ENCODE results near the gene NPR2. TPM values are rescaled to one million over a fixed set of nuclear protein-coding genes. Genes with fewer than 3 reads are reported as not detected.

Gene NPR2
- polyA plus RNA-seq, 3 donors = 0.48 TPM; not detected in 2

DNA sequence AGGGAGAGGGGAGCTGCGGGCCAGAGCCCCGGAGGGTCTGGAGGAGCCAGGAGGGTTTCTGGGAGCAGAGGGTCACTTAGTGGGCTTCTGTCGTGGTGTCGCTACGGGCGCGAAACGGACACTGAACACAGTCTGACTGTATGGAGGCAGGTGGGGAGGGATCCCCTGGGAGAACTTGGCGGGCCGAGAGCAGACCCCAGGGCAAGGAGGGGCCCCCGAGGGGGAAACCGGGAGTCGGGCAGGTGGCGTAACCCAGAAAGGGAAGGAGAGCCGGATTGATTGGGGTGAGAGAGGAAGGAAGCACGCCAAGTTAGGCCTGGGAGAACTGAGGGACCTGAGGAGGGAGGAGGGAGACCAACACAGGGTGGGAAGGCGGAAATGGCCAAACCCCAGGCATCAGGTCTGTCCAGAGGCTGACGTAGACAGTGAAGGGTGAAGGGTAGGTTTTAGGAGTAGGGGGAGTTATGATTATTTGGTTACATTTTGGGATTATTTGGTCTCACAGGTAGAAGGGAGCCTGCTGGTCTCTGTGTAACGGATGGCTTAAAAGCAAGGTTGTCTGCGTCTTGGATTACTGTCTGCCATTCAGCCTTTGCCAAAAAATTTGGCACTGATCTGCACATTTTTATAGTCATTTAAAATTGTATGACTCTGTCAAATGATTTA lies 34.0 kb upstream of the NPR2 start:
- Mint-ChIP-seq H3K9me3 (peaks cover 0 to 3% (median 0%) of the 10 kb centered on the region in 7 donors), H3K4me1 (peaks cover 39% of the 10 kb centered on the region), H3K36me3 (peaks cover 24 to 31% of the 10 kb centered on the region in 2 donors), H3K4me3 (peak overlapping the region; percentile 88 to 95), H3K27me3 (ENCODE audit: low read depth in 3 of 3) (peaks cover 1 to 4% (median 2%) of the 10 kb centered on the region in 3 donors), H3K27ac (peak overlapping the region in 6 of 7 donors; percentile 43 to 76 (median 68))
- peak overlapping the region; percentile 85 for H3K4me2 ChIP-seq (replicated peaks; ENCODE audit: extremely low read depth, low read length, poor library complexity, severe bottlenecking)
- no peaks in the 10 kb centered on the region for H3K27me3 ChIP-seq (ENCODE audit: control insufficient read depth in 2 of 2, insufficient read depth in 2 of 2, low read length in 2 of 2)
- no peaks in the 10 kb centered on the region for H3K9me3 ChIP-seq (replicated peaks in 1 of 2; ENCODE audit: control insufficient read depth in 1 of 2, insufficient read depth in 1 of 2, low read length in 2 of 2)
- peak overlapping the region; percentile 40 to 79 (median 47) for H3K4me3 ChIP-seq (replicated peaks in 1 of 3; ENCODE audit: low read depth in 2 of 3, low read length in 3 of 3)
- H3K79me2 ChIP-seq (ENCODE audit: insufficient read depth, low read length) = no peaks in the 10 kb centered on the region
- H3K27ac ChIP-seq (ENCODE audit: low read depth in 1 of 2, low read length in 2 of 2) = no peak overlapping the region
- WGBS (ENCODE audit: insufficient coverage) = 2% methylated on average over 17 of the region's 20 CpGs
- TF ChIP-seq, protein P1, sequence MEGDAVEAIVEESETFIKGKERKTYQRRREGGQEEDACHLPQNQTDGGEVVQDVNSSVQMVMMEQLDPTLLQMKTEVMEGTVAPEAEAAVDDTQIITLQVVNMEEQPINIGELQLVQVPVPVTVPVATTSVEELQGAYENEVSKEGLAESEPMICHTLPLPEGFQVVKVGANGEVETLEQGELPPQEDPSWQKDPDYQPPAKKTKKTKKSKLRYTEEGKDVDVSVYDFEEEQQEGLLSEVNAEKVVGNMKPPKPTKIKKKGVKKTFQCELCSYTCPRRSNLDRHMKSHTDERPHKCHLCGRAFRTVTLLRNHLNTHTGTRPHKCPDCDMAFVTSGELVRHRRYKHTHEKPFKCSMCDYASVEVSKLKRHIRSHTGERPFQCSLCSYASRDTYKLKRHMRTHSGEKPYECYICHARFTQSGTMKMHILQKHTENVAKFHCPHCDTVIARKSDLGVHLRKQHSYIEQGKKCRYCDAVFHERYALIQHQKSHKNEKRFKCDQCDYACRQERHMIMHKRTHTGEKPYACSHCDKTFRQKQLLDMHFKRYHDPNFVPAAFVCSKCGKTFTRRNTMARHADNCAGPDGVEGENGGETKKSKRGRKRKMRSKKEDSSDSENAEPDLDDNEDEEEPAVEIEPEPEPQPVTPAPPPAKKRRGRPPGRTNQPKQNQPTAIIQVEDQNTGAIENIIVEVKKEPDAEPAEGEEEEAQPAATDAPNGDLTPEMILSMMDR (IDR thresholded peaks at IDR 0.05) = no peak
- H4K20me1 ChIP-seq (ENCODE audit: insufficient read depth, low read length) = no peaks in the 10 kb centered on the region
- peaks cover 18 to 29% of the 10 kb centered on the region in 2 donors for H3K36me3 ChIP-seq (replicated peaks in 1 of 2; ENCODE audit: control insufficient read depth in 1 of 2, insufficient read depth in 2 of 2, low read length in 2 of 2)
- H3K4me1 ChIP-seq (ENCODE audit: control insufficient read depth in 1 of 2, insufficient read depth in 2 of 2, low read length in 2 of 2) = peaks cover 24 to 31% of the 10 kb centered on the region in 2 donors
- H3K9ac ChIP-seq (ENCODE audit: insufficient read depth, low read length, poor library complexity, severe bottlenecking) = peak overlapping the region; percentile 50
- peak in 2 of 3 donors; percentile 38 for DNase-seq
- peak overlapping the region; percentile 72 for H2AFZ ChIP-seq (ENCODE audit: insufficient read depth, low read depth, low read length, poor library complexity, severe bottlenecking)
- intact Hi-C loops (cut with micrococcal nuclease) = no loop called here

DNA sequence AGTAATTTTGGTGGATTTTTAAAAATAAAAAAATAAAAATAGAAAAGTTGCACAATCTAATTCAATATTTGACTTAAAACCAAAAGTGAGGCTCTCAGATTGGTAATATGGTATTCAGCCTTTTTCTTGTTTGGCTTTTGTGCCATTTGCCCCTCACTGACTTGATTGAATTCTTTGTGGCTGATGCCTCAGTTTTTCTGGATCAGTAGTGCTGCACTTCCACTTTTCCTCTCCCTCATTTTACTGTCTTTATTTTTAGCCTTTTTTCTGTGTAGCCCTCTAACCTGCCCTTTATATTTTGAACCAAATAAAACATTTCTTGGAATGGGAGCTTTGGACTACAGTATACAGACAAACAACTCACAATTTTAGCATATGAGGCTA lies 33.5 kb upstream of the NPR2 start:
- no peaks in the 10 kb centered on the region for H3K27me3 ChIP-seq (ENCODE audit: control insufficient read depth in 2 of 2, insufficient read depth in 2 of 2, low read length in 2 of 2)
- intact Hi-C loops (cut with micrococcal nuclease) = no loop called here
- no peak overlapping the region for H3K4me3 ChIP-seq (replicated peaks in 1 of 3; ENCODE audit: low read depth in 2 of 3, low read length in 3 of 3)
- no peaks in the 10 kb centered on the region for H3K79me2 ChIP-seq (ENCODE audit: insufficient read depth, low read length)
- no peak overlapping the region for H3K9ac ChIP-seq (ENCODE audit: insufficient read depth, low read length, poor library complexity, severe bottlenecking)
- H3K27me3 Mint-ChIP-seq (ENCODE audit: low read depth in 3 of 3) = peaks cover 1 to 4% (median 2%) of the 10 kb centered on the region in 3 donors
- H3K27ac ChIP-seq (ENCODE audit: low read depth in 1 of 2, low read length in 2 of 2) = no peak overlapping the region
- no peak overlapping the region for H2AFZ ChIP-seq (ENCODE audit: insufficient read depth, low read depth, low read length, poor library complexity, severe bottlenecking)
- no peaks in the 10 kb centered on the region for H3K9me3 ChIP-seq (replicated peaks in 1 of 2; ENCODE audit: control insufficient read depth in 1 of 2, insufficient read depth in 1 of 2, low read length in 2 of 2)
- no peak for DNase-seq
- peaks cover 0 to 3% (median 0%) of the 10 kb centered on the region in 7 donors for H3K9me3 Mint-ChIP-seq
- H3K4me1 ChIP-seq (ENCODE audit: control insufficient read depth in 1 of 2, insufficient read depth in 2 of 2, low read length in 2 of 2) = peaks cover 24 to 31% of the 10 kb centered on the region in 2 donors
- H4K20me1 ChIP-seq (ENCODE audit: insufficient read depth, low read length) = no peaks in the 10 kb centered on the region
- H3K4me2 ChIP-seq (replicated peaks; ENCODE audit: extremely low read depth, low read length, poor library complexity, severe bottlenecking) = no peak overlapping the region
- H3K4me3 Mint-ChIP-seq = no peak overlapping the region
- TF ChIP-seq, protein P1 (IDR thresholded peaks at IDR 0.05) = no peak
- H3K36me3 ChIP-seq (replicated peaks in 1 of 2; ENCODE audit: control insufficient read depth in 1 of 2, insufficient read depth in 2 of 2, low read length in 2 of 2) = peaks cover 13 to 24% of the 10 kb centered on the region in 2 donors
- peaks cover 39% of the 10 kb centered on the region for H3K4me1 Mint-ChIP-seq
- H3K27ac Mint-ChIP-seq = no peak overlapping the region
- peaks cover 19 to 26% of the 10 kb centered on the region in 2 donors for H3K36me3 Mint-ChIP-seq

Measured in CD14-positive monocyte (primary cell).